PFSK-1 (cell line): ENCODE results near the gene TCF7.

Experiments used
- FOXP2 ChIP-seq: optimal IDR thresholded peaks from 2 replicates; pipeline ENCODE3; 2011; ENCODE audit warnings: borderline replicate concordance, control low read depth, inconsistent platforms; ENCODE audit not compliant: insufficient read depth; ENCODE audit errors: extremely low read length, extremely low read depth
- POLR2AphosphoS5 ChIP-seq: IDR thresholded peaks from 2 replicates; pipeline ENCODE4 v1.6.1; 2012; ENCODE audit warnings: low read depth, mild to moderate bottlenecking, control low read depth, low read length, moderate library complexity
- REST ChIP-seq, 2 experiments: IDR thresholded peaks; 2 replicates each; pipeline versions ENCODE4 v1.6.1 to v1.8.0; 2011 to 2012; ENCODE audit warnings: low read depth in 2 of 2, low read length in 2 of 2, control low read depth in 1 of 2, inconsistent platforms in 1 of 2, mild to moderate bottlenecking in 1 of 2, moderate library complexity in 1 of 2; ENCODE audit not compliant: insufficient read depth in 1 of 2
- SIN3A ChIP-seq: IDR thresholded peaks from 2 replicates; pipeline ENCODE4 v1.6.1; 2012; ENCODE audit warnings: mild to moderate bottlenecking, low read length, moderate library complexity, borderline replicate concordance; ENCODE audit not compliant: insufficient read depth
- TAF1 ChIP-seq: IDR thresholded peaks from 2 replicates; pipeline ENCODE4 v1.6.1; 2012; ENCODE audit warnings: low read length, control low read depth, borderline replicate concordance; ENCODE audit not compliant: insufficient read depth

TCF7 gene

GRCh38 chr5:134123360-134123759, 8.9 kb downstream of the TCF7 start:
- TF ChIP-seq FOXP2 (no peak), TAF1 (no peak), SIN3A (no peak), REST (IDR thresholded peaks at IDR 0.05; ENCODE audit: insufficient read depth in 1 of 2, low read depth in 2 of 2, low read length in 2 of 2) (no peak), POLR2AphosphoS5 (no peak)

- TF ChIP-seq TAF1 (no peak), FOXP2 (no peak)
Observed at GRCh38 chr5:134124289-134125038, 10.0 kb downstream of the TCF7 start.

- no peak for TF ChIP-seq SIN3A
- TF ChIP-seq POLR2AphosphoS5 = no peak
- no peak for TF ChIP-seq TAF1
Observed at GRCh38 chr5:134125039-134126015, 10.8 kb downstream of the TCF7 start.

GRCh38 chr5:134127376-134127861, 12.9 kb downstream of the TCF7 start:
- no peak for TF ChIP-seq REST (IDR thresholded peaks at IDR 0.05; ENCODE audit: insufficient read depth in 1 of 2, low read depth in 2 of 2, low read length in 2 of 2)
- TF ChIP-seq TAF1 = no peak
- no peak for TF ChIP-seq POLR2AphosphoS5
- TF ChIP-seq SIN3A = no peak
- no peak for TF ChIP-seq FOXP2

- no peak for TF ChIP-seq FOXP2
- no peak for TF ChIP-seq TAF1
Observed at GRCh38 chr5:134127988-134128647, 13.6 kb downstream of the TCF7 start.

- TF ChIP-seq POLR2AphosphoS5 (no peak), SIN3A (no peak), FOXP2 (no peak), TAF1 (no peak), REST (IDR thresholded peaks at IDR 0.05; ENCODE audit: insufficient read depth in 1 of 2, low read depth in 2 of 2, low read length in 2 of 2) (no peak)
Observed at GRCh38 chr5:134128648-134128995, 14.1 kb downstream of the TCF7 start.
